Measurements from ENCODE around the gene TRAF4. TPM values are rescaled to one million over a fixed set of nuclear protein-coding genes. Genes with fewer than 3 reads are reported as not detected.
"Not testable (repeated sequence)": the region's sequence is repeated elsewhere in the genome, so short reads cannot be mapped to it uniquely, and the experiment has no call there.

Gene TRAF4
- total RNA-seq, 1 donor from 2014 or later: 2.4 TPM

GRCh38 chr17:28726226-28726626, 17.6 kb upstream of the TRAF4 start, which contains the start of gene TLCD1:
TLCD1 (minus strand) TSS chr17:28726233; CDS start chr17:28726097, 136 bp downstream.
- DNase-seq (peak; percentile 84), ATAC-seq (ENCODE audit: poor library complexity) (peak; percentile 54)
- intact Hi-C loops (cut with DNase I): loop anchor here (5.0 to 10.0 kb wide), 2 partner anchors 226 to 379 kb away; partner anchors contain the start of gene PHF12

- ATAC-seq (ENCODE audit: poor library complexity) (peak; percentile 76), DNase-seq (peak; percentile 95)
- intact Hi-C loops (cut with DNase I): loop anchor here (5.0 to 10.0 kb wide), 2 partner anchors 225 to 378 kb away; partner anchors contain the start of gene PHF12
These were observed 17.0 kb upstream of the TRAF4 start for GRCh38 chr17:28726627-28727491.

- intact Hi-C loops (cut with DNase I): loop anchor here (5.0 to 10.0 kb wide), 2 partner anchors 224 to 376 kb away; partner anchors contain the start of gene PHF12
- DNase-seq (peak; percentile 97), ATAC-seq (ENCODE audit: poor library complexity) (peak; percentile 84)
These were observed 15.2 kb upstream of the TRAF4 start, which contains the start of gene NEK8 for GRCh38 chr17:28728364-28729200. NEK8 (plus strand) TSS chr17:28728788; CDS start chr17:28728814, 26 bp downstream.

- ATAC-seq (ENCODE audit: poor library complexity): no peak
- intact Hi-C loops (cut with DNase I): loop anchor here (5.0 to 10.0 kb wide), 2 partner anchors 222 to 375 kb away; partner anchors contain the start of gene PHF12
These were observed 13.9 kb upstream of the TRAF4 start for GRCh38 chr17:28729950-28730330.

GRCh38 chr17:28733346-28733745, 10.5 kb upstream of the TRAF4 start:
- no peak for DNase-seq
- intact Hi-C loops (cut with DNase I): no loop called here
- ATAC-seq (ENCODE audit: poor library complexity): no peak

More at GRCh38 chr17:28729950-28730330, 13.9 kb upstream of the TRAF4 start:
- no peak for DNase-seq

- intact Hi-C loops (cut with DNase I): no loop called here
- ATAC-seq (ENCODE audit: poor library complexity) (no peak), DNase-seq (peak; percentile 22)
These were observed 9.0 kb upstream of the TRAF4 start for GRCh38 chr17:28734712-28735241.

- ATAC-seq (ENCODE audit: poor library complexity) (no peak), DNase-seq (peak; percentile 21)
- intact Hi-C loops (cut with DNase I): no loop called here
These were observed 8.5 kb upstream of the TRAF4 start for GRCh38 chr17:28735242-28735722.

- intact Hi-C loops (cut with DNase I); ATAC-seq (ENCODE audit: poor library complexity); DNase-seq: not testable (repeated sequence)
These were observed 7.7 kb upstream of the TRAF4 start for GRCh38 chr17:28735913-28736769.

GRCh38 chr17:28737316-28737715, 6.5 kb upstream of the TRAF4 start:
- ATAC-seq (ENCODE audit: poor library complexity) (no peak), DNase-seq (peak; percentile 13)

GRCh38 chr17:28737770-28738679, 5.8 kb upstream of the TRAF4 start:
- peak; percentile 20 for DNase-seq
- ATAC-seq (ENCODE audit: poor library complexity): no peak
- intact Hi-C loops (cut with DNase I): no loop called here

More at GRCh38 chr17:28737316-28737715, 6.5 kb upstream of the TRAF4 start:
- intact Hi-C loops (cut with DNase I): no loop called here

GRCh38 chr17:28738680-28739384, 5.0 kb upstream of the TRAF4 start:
- intact Hi-C loops (cut with DNase I): no loop called here
- ATAC-seq (ENCODE audit: poor library complexity) (no peak), DNase-seq (peak; percentile 3)

GRCh38 chr17:28740406-28741357, 3.1 kb upstream of the TRAF4 start:
- ATAC-seq (ENCODE audit: poor library complexity) (no peak), DNase-seq (peak; percentile 2)
- intact Hi-C loops (cut with DNase I): no loop called here

GRCh38 chr17:28741358-28742349, 2.2 kb upstream of the TRAF4 start:
- no peak for ATAC-seq (ENCODE audit: poor library complexity)
- peak; percentile 43 for DNase-seq
- intact Hi-C loops (cut with DNase I): no loop called here

All from Right ventricle myocardium superior (tissue), 1 donor.